Endodermal cell (in vitro differentiated cells): ENCODE data around the gene PSMD5. TPM values are rescaled to one million over a fixed set of nuclear protein-coding genes. Genes with fewer than 3 reads are reported as not detected.

Experiments used
- DNase-seq: peaks from one replicate; pipeline ENCODE4 v3.0.0-alpha.2; 2017
- H3K27ac ChIP-seq: 2 replicates; pipeline ENCODE4 v1.5.1; 2013; ENCODE audit warnings: mild to moderate bottlenecking, low read depth, low read length, moderate library complexity
- H3K27me3 ChIP-seq: 2 replicates; pipeline ENCODE4 v1.6.1; 2013; ENCODE audit warnings: mild to moderate bottlenecking, low read length, moderate library complexity; ENCODE audit not compliant: insufficient read depth, control insufficient read depth, poor library complexity, severe bottlenecking
- H3K36me3 ChIP-seq: 2 replicates; pipeline ENCODE4 v1.7.0; 2013; ENCODE audit warnings: mild to moderate bottlenecking, low read length, moderate library complexity; ENCODE audit not compliant: control insufficient read depth, insufficient read depth
- H3K4me1 ChIP-seq: one replicate; pipeline ENCODE4 v1.7.0; 2013; ENCODE audit warnings: low read length; ENCODE audit not compliant: control insufficient read depth, insufficient read depth
- H3K4me3 ChIP-seq: 2 replicates; pipeline ENCODE4 v1.5.1; 2013; ENCODE audit warnings: mild to moderate bottlenecking, low read length, moderate library complexity
- H3K9ac ChIP-seq: 2 replicates; pipeline ENCODE4 v1.6.1; 2013; ENCODE audit warnings: mild to moderate bottlenecking, low read length, moderate library complexity; ENCODE audit not compliant: poor library complexity, severe bottlenecking; ENCODE audit errors: extremely low read depth
- H3K9me3 ChIP-seq: 2 replicates; pipeline ENCODE4 v1.6.1; 2013; ENCODE audit warnings: mild to moderate bottlenecking, low read length, moderate library complexity; ENCODE audit not compliant: control insufficient read depth
- H3K27ac Mint-ChIP-seq: 2 replicates; pipeline ENCODE4 v1.8.0; 2020; ENCODE audit warnings: mixed read lengths
- H3K27me3 Mint-ChIP-seq: 2 replicates; pipeline ENCODE4 v1.8.0; 2021; ENCODE audit warnings: mild to moderate bottlenecking, mixed read lengths; ENCODE audit not compliant: insufficient read depth
- H3K36me3 Mint-ChIP-seq: 2 replicates; pipeline ENCODE4 v1.8.0; 2020; ENCODE audit warnings: low read depth, mixed read lengths
- H3K4me1 Mint-ChIP-seq: 2 replicates; pipeline ENCODE4 v1.8.0; 2020; ENCODE audit warnings: mixed read lengths
- H3K4me3 Mint-ChIP-seq: 2 replicates; pipeline ENCODE4 v1.8.0; 2020; ENCODE audit warnings: mild to moderate bottlenecking, moderate library complexity, mixed read lengths
- H3K9me3 Mint-ChIP-seq: 2 replicates; pipeline ENCODE4 v1.8.0; 2020; ENCODE audit warnings: mild to moderate bottlenecking, mixed read lengths
- CTCF ChIP-seq: fragments of 200-600 bp; sonication (generic); conservative IDR thresholded peaks from 2 replicates; pipeline ENCODE4 v1.5.0; 2021; ENCODE audit warnings: antibody characterized with exemption, mild to moderate bottlenecking
- WGBS, 2 experiments: methylation state at CpG; one replicate each; pipeline versions ENCODE4 v1.1.5 to v1.1.7; 2013; ENCODE audit warnings: missing lambda C conversion rate in 2 of 2, mixed read lengths in 1 of 2; ENCODE audit not compliant: insufficient coverage in 1 of 2, insufficient read length in 1 of 2; 5-methylcytosine and 5-hydroxymethylcytosine counted together
- total RNA-seq, 2 donors: library from RNA; stranded (reverse); fragmentation: NEBNext Ultra II Directional in 1 of 2; extraction: Animal tissue kit (Norgen Biotek cat#: 25700) in 1 of 2; gene quantifications; 2 replicates in 1 of 2; 3 replicates in 1 of 2; pipeline ENCODE4 v1.2.1, GENCODE V29; 2021

Gene PSMD5
- total RNA-seq, 2 donors from 2014 or later = 21.8 to 52.7 TPM

- Mint-ChIP-seq H3K4me1 (no peaks in the 10 kb centered on the region), H3K36me3 (peaks cover 67% of the 10 kb centered on the region), H3K27ac (no peak overlapping the region), H3K4me3 (no peak overlapping the region), H3K9me3 (no peaks in the 10 kb centered on the region), H3K27me3 (no peaks in the 10 kb centered on the region)
- no peak overlapping the region for H3K4me3 ChIP-seq
- no peaks in the 10 kb centered on the region for H3K27me3 ChIP-seq
- H3K27ac ChIP-seq = no peak overlapping the region
- no peak for TF ChIP-seq CTCF
- no peak for DNase-seq
- H3K9me3 ChIP-seq = no peaks in the 10 kb centered on the region
- 95 to 100% methylated on average over 2 to 4 of the region's 4 CpGs for WGBS, 2 experiments
- no peak overlapping the region for H3K9ac ChIP-seq
- peaks cover 96% of the 10 kb centered on the region for H3K36me3 ChIP-seq
- H3K4me1 ChIP-seq = no peaks in the 10 kb centered on the region
These were observed 22.6 kb downstream of the PSMD5 start for GRCh38 chr9:120820095-120820494.

- Mint-ChIP-seq H3K9me3 (no peaks in the 10 kb centered on the region), H3K27ac (no peak overlapping the region), H3K4me3 (no peak overlapping the region), H3K36me3 (peaks cover 55% of the 10 kb centered on the region), H3K27me3 (no peaks in the 10 kb centered on the region), H3K4me1 (no peaks in the 10 kb centered on the region)
- no peaks in the 10 kb centered on the region for H3K9me3 ChIP-seq
- no peak overlapping the region for H3K4me3 ChIP-seq
- H3K27ac ChIP-seq = no peak overlapping the region
- peaks cover 84% of the 10 kb centered on the region for H3K36me3 ChIP-seq
- no peak for DNase-seq
- no peaks in the 10 kb centered on the region for H3K27me3 ChIP-seq
- no peak for TF ChIP-seq CTCF
- 100% methylated on average over 1 of the region's 1 CpG; no CpG with 5 or more reads in 1 of the 2 experiments for WGBS, 2 experiments
- H3K4me1 ChIP-seq = no peaks in the 10 kb centered on the region
- no peak overlapping the region for H3K9ac ChIP-seq
These were observed 24.1 kb downstream of the PSMD5 start for GRCh38 chr9:120818595-120818994.

- Mint-ChIP-seq H3K27ac (no peak overlapping the region), H3K4me1 (no peaks in the 10 kb centered on the region), H3K4me3 (no peak overlapping the region), H3K27me3 (no peaks in the 10 kb centered on the region), H3K9me3 (no peaks in the 10 kb centered on the region), H3K36me3 (peaks cover 33% of the 10 kb centered on the region)
- H3K27ac ChIP-seq = no peak overlapping the region
- no peak overlapping the region for H3K9ac ChIP-seq
- no peaks in the 10 kb centered on the region for H3K9me3 ChIP-seq
- WGBS, 2 experiments = 87 to 100% methylated on average over 4 of the region's 4 CpGs
- no peak overlapping the region for H3K4me3 ChIP-seq
- no peak for TF ChIP-seq CTCF
- no peaks in the 10 kb centered on the region for H3K4me1 ChIP-seq
- H3K36me3 ChIP-seq = peaks cover 52% of the 10 kb centered on the region
- no peak for DNase-seq
- no peaks in the 10 kb centered on the region for H3K27me3 ChIP-seq
These were observed 27.6 kb downstream of the PSMD5 start for GRCh38 chr9:120815075-120815474.
